Esophagus squamous epithelium (tissue), 5 donors: ENCODE measurements around the gene BAIAP2. TPM values are rescaled to one million over a fixed set of nuclear protein-coding genes. Genes with fewer than 3 reads are reported as not detected.

Experiments used
- DNase-seq: peaks from one replicate; lab custom pipeline; 2025; lab: John Stamatoyannopoulos, UW
- H3K27ac ChIP-seq, 4 donors: fragments of 200-600 bp; sonication (generic); one replicate each; pipeline ENCODE4 v1.5.1; 2016 to 2019; ENCODE audit warnings: mild to moderate bottlenecking in 1 of 4
- H3K27me3 ChIP-seq, 4 donors: fragments of 200-600 bp; sonication (generic); 1 replicate in 3 of 4; 2 replicates in 1 of 4; pipeline versions ENCODE4 v1.5.1 to v1.6.0; 2017 to 2021; ENCODE audit warnings: antibody characterized with exemption in 1 of 4
- H3K36me3 ChIP-seq, 3 donors: fragments of 200-600 bp; sonication (generic); one replicate each; pipeline ENCODE4 v1.5.1; 2016 to 2019
- H3K4me1 ChIP-seq, 3 donors: fragments of 200-600 bp; sonication (generic); one replicate each; pipeline ENCODE4 v1.5.1; 2017 to 2019
- H3K4me3 ChIP-seq, 4 donors: fragments of 200-600 bp; sonication (generic); 1 replicate in 3 of 4; 2 replicates in 1 of 4; pipeline ENCODE4 v1.5.1; 2016 to 2019; ENCODE audit warnings: mild to moderate bottlenecking in 2 of 4, moderate library complexity in 1 of 4
- H3K9me3 ChIP-seq, 3 donors: fragments of 200-600 bp; sonication (generic); one replicate each; pipeline ENCODE4 v1.5.1; 2016 to 2019
- POLR2A ChIP-seq, 4 donors: fragments of 450-650 bp; IDR thresholded peaks; one replicate each; pipeline ENCODE4 v1.6.1; 2017; ENCODE audit warnings: antibody characterized with exemption in 4 of 4, mild to moderate bottlenecking in 4 of 4, moderate library complexity in 3 of 4
- WGBS, 2 donors: methylation state at CpG; one replicate each; pipeline ENCODE4 v1.1.5; 2018; 5-methylcytosine and 5-hydroxymethylcytosine counted together
- intact Hi-C: fragments of 100-400 bp; cut with DNase I; formaldehyde crosslinking; loops from one replicate; pipeline ENCODE4 v1.15.0; 2022
- total RNA-seq, 4 donors: library from RNA; depleted of rRNA; stranded (reverse); fragments of >200 nt; gene quantifications; one replicate each; pipeline ENCODE4 v1.1.0, GENCODE V29; 2016
- TF ChIP-seq, protein P1 (sequence below), 6 experiments: fragments of 450-650 bp in 4 of 6; fragments of 200-600 bp in 2 of 6; sonication (generic) in 2 of 6; IDR thresholded peaks; one replicate each; pipeline ENCODE4 v1.5.1; 2016 to 2019; ENCODE audit warnings: antibody characterized with exemption in 6 of 6, mild to moderate bottlenecking in 4 of 6, moderate library complexity in 4 of 6
- donor health status: DM: yes; HTN: yes; CAD: no.

BAIAP2 gene
- total RNA-seq, 4 donors from 2014 or later = 87.8 to 175 (median 105) TPM

GRCh38 chr17:81065500-81065899 is 30.5 kb downstream of the BAIAP2 start:
- no peaks in the 10 kb centered on the region for H3K27me3 ChIP-seq
- H3K4me1 ChIP-seq = peaks cover 39 to 68% (median 43%) of the 10 kb centered on the region in 3 donors
- H3K4me3 ChIP-seq = peak overlapping the region in 3 of 4 donors; percentile 7 to 10 (median 9)
- DNase-seq = no peak
- intact Hi-C loops = no loop called here
- H3K36me3 ChIP-seq = peaks cover 0 to 70% (median 6%) of the 10 kb centered on the region in 3 donors
- H3K9me3 ChIP-seq = no peaks in the 10 kb centered on the region
- peak overlapping the region; percentile 88 to 95 (median 93) for H3K27ac ChIP-seq
- 50 to 100% methylated on average over 1 to 2 of the region's 10 CpGs for WGBS, 2 donors
- TF ChIP-seq, protein P1, sequence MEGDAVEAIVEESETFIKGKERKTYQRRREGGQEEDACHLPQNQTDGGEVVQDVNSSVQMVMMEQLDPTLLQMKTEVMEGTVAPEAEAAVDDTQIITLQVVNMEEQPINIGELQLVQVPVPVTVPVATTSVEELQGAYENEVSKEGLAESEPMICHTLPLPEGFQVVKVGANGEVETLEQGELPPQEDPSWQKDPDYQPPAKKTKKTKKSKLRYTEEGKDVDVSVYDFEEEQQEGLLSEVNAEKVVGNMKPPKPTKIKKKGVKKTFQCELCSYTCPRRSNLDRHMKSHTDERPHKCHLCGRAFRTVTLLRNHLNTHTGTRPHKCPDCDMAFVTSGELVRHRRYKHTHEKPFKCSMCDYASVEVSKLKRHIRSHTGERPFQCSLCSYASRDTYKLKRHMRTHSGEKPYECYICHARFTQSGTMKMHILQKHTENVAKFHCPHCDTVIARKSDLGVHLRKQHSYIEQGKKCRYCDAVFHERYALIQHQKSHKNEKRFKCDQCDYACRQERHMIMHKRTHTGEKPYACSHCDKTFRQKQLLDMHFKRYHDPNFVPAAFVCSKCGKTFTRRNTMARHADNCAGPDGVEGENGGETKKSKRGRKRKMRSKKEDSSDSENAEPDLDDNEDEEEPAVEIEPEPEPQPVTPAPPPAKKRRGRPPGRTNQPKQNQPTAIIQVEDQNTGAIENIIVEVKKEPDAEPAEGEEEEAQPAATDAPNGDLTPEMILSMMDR (IDR thresholded peaks at IDR 0.05) = no peak
- TF ChIP-seq POLR2A (IDR thresholded peaks at IDR 0.05) = no peak

DNA sequence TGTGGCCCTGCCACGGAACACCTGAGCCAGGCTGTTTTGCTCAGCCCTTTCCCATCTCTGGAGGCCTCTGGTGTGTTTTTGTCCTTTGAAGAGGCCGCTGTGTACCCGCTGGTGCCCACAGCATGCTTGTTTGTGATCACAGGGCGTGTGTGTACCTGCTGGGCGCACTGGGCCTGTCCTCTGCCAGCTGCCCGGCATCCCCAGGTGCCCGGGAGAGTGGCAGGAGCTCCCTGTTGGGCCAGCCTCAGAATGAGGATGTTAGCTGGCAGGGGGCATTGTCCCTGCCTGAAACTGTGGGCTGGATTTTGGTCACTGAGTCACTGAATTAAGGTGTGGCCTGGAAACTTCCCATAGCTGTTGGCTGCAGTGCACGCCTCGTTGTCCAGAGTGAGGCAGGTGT is 31.1 kb downstream of the BAIAP2 start:
- H3K9me3 ChIP-seq = no peaks in the 10 kb centered on the region
- peaks cover 0 to 70% (median 6%) of the 10 kb centered on the region in 3 donors for H3K36me3 ChIP-seq
- no peak for DNase-seq
- peaks cover 39 to 63% (median 43%) of the 10 kb centered on the region in 3 donors for H3K4me1 ChIP-seq
- H3K27me3 ChIP-seq = no peaks in the 10 kb centered on the region
- intact Hi-C loops = no loop called here
- H3K4me3 ChIP-seq = peak overlapping the region in 1 of 4 donors; percentile 7
- 30 to 43% methylated on average over 2 to 4 of the region's 9 CpGs for WGBS, 2 donors
- TF ChIP-seq, protein P1 (IDR thresholded peaks at IDR 0.05) = no peak
- peak in 1 of 4 donors; percentile 12 for TF ChIP-seq POLR2A (IDR thresholded peaks at IDR 0.05)
- peak overlapping the region; percentile 88 to 95 (median 93) for H3K27ac ChIP-seq

GRCh38 chr17:81066771-81067315 is 31.9 kb downstream of the BAIAP2 start:
- Histone ChIP-seq H3K4me3 (no peak overlapping the region), H3K4me1 (peaks cover 39 to 67% (median 43%) of the 10 kb centered on the region in 3 donors), H3K9me3 (no peaks in the 10 kb centered on the region), H3K27ac (peak overlapping the region; percentile 88 to 95 (median 93)), H3K36me3 (peaks cover 0 to 70% (median 6%) of the 10 kb centered on the region in 3 donors), H3K27me3 (no peaks in the 10 kb centered on the region)
- TF ChIP-seq, protein P1 (IDR thresholded peaks at IDR 0.05) = no peak
- TF ChIP-seq POLR2A (IDR thresholded peaks at IDR 0.05) = no peak
- intact Hi-C loops = no loop called here
- no peak for DNase-seq
- 67 to 74% methylated on average over 2 to 3 of the region's 16 CpGs for WGBS, 2 donors

DNA sequence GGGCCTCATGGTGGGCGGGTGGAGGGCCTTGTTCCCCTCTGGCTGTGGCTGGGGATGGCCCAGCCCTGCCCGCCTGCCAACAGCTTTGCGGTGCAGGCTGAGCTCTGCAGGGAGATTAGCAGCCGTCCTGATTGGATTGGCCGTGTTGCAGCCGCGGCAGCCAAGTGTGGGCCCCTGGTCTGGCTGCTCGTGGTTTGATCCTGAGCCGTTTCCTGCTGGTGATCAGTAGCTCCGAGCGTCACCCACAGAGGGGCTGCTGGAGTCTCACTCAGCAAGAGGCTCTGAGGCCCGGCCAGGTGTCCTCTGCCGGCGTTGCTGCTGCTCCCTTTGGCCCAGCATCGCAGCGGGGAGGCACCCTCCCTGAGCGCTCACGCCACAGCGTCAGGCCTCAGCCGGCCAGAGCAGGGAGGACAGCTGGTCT is 32.5 kb downstream of the BAIAP2 start:
- Histone ChIP-seq H3K4me3 (no peak overlapping the region), H3K36me3 (peaks cover 0 to 70% (median 6%) of the 10 kb centered on the region in 3 donors), H3K27ac (peak overlapping the region in 3 of 4 donors; percentile 93 to 95 (median 93)), H3K4me1 (peaks cover 39 to 70% (median 43%) of the 10 kb centered on the region in 3 donors), H3K27me3 (no peaks in the 10 kb centered on the region), H3K9me3 (no peaks in the 10 kb centered on the region)
- DNase-seq = no peak
- intact Hi-C loops = no loop called here
- TF ChIP-seq POLR2A (IDR thresholded peaks at IDR 0.05) = no peak
- TF ChIP-seq, protein P1 (IDR thresholded peaks at IDR 0.05) = no peak
- WGBS, 2 donors = 72% methylated on average over 8 of the region's 20 CpGs; no CpG with 5 or more reads in 1 of the 2 donors

DNA sequence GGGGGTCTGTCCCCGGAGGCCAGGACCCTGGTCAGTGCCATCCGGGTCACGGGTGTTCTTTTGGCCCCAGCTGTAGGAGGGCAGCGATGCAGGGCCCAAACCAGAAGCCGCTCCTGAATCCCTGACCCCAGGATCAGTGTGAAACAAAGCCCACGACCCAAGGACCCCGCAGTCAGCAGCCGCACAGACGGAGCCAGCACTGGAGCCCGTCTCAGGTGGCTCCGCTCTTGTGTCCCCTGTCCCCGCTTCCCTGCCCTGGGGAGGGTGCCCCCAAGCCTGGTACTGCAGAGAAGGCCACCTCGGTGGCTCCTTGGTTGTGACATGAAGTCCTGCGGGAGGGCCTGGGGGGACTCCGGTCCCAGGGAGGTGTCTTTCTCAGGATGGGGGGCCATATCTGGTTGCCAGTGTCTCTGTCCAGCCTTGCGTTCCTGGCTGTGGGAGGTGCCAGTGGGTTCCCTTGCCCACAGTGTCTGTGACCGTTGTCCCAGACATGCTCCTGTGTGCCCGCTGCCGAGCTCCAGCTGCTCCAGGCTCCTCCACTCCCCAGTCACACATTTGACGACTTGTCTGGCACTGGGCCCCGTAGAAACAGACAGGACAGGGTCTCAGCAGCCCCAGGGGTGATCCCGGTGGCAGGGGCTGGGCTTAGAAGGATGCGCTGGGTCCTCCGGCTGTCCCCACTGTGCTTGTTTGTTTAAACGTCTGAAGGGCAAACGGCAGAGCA is 33.6 kb downstream of the BAIAP2 start:
- TF ChIP-seq, protein P1 (IDR thresholded peaks at IDR 0.05) = no peak
- no peak for TF ChIP-seq POLR2A (IDR thresholded peaks at IDR 0.05)
- Histone ChIP-seq H3K36me3 (peaks cover 0 to 71% (median 0%) of the 10 kb centered on the region in 3 donors), H3K27me3 (no peaks in the 10 kb centered on the region), H3K9me3 (no peaks in the 10 kb centered on the region), H3K27ac (no peak overlapping the region), H3K4me1 (peaks cover 30 to 70% (median 37%) of the 10 kb centered on the region in 3 donors), H3K4me3 (no peak overlapping the region)
- WGBS, 2 donors = 78 to 85% methylated on average over 4 to 8 of the region's 26 CpGs
- no peak for DNase-seq
- intact Hi-C loops = no loop called here
